GM23338 (cell line): Measurements from ENCODE around the gene MAP1S. TPM values are rescaled to one million over a fixed set of nuclear protein-coding genes. Genes with fewer than 3 reads are reported as not detected.

Source experiments
- ATAC-seq: fragments of 200-7000 bp; cut with Tn5 transposase; 3 replicates; pipeline ENCODE4 v1.9.1; 2020
- DNase-seq: peaks from one replicate; pipeline ENCODE4 v3.0.0-alpha.2; 2015; ENCODE audit warnings: low spot score
- H2AFZ ChIP-seq: fragments of 200-600 bp; sonication (generic); 2 replicates; pipeline ENCODE4 v1.8.0; 2016; ENCODE audit warnings: antibody characterized with exemption, mild to moderate bottlenecking, moderate library complexity
- H3F3A ChIP-seq: fragments of 200-600 bp; sonication (generic); replicated peaks from 2 replicates; pipeline ENCODE4 v1.8.0; 2017; ENCODE audit warnings: antibody characterized with exemption, mixed run types, low read depth
- H3K27ac ChIP-seq: fragments of 200-600 bp; sonication (generic); 2 replicates; pipeline ENCODE4 v1.6.1; 2016; ENCODE audit warnings: low read depth
- H3K27me3 ChIP-seq: fragments of 200-600 bp; sonication (generic); 2 replicates; pipeline ENCODE4 v1.8.0; 2016; ENCODE audit warnings: mild to moderate bottlenecking, mixed run types, moderate library complexity; ENCODE audit not compliant: insufficient read depth
- H3K36me3 ChIP-seq: fragments of 200-600 bp; sonication (generic); 2 replicates; pipeline ENCODE4 v1.8.0; 2016; ENCODE audit warnings: mild to moderate bottlenecking; ENCODE audit not compliant: insufficient read depth
- H3K4me1 ChIP-seq: fragments of 200-600 bp; sonication (generic); 2 replicates; pipeline ENCODE4 v1.8.0; 2016; ENCODE audit warnings: mild to moderate bottlenecking, moderate library complexity; ENCODE audit not compliant: insufficient read depth
- H3K4me2 ChIP-seq: fragments of 200-600 bp; sonication (generic); 2 replicates; pipeline ENCODE4 v1.7.1; 2017; ENCODE audit warnings: mixed run types
- H3K4me3 ChIP-seq: fragments of 200-600 bp; sonication (generic); 2 replicates; pipeline ENCODE4 v1.6.1; 2016; ENCODE audit warnings: mixed run types
- H3K79me2 ChIP-seq: fragments of 200-600 bp; sonication (generic); replicated peaks from 2 replicates; pipeline ENCODE4 v1.8.0; 2017; ENCODE audit warnings: mild to moderate bottlenecking; ENCODE audit not compliant: insufficient read depth
- H3K9me2 ChIP-seq: fragments of 200-600 bp; sonication (generic); 2 replicates; pipeline ENCODE4 v1.8.0; 2017; ENCODE audit not compliant: insufficient read depth
- H4K20me1 ChIP-seq: fragments of 200-600 bp; sonication (generic); replicated peaks from 2 replicates; pipeline ENCODE4 v1.8.0; 2017; ENCODE audit warnings: mild to moderate bottlenecking; ENCODE audit not compliant: insufficient read depth
- H3K27ac Mint-ChIP-seq: 2 replicates; pipeline ENCODE4 v1.8.0; 2020; ENCODE audit warnings: inconsistent platforms, mild to moderate bottlenecking, moderate library complexity, mixed read lengths
- H3K27me3 Mint-ChIP-seq: 3 replicates; pipeline ENCODE4 v1.8.0; 2022; ENCODE audit warnings: low read depth, mild to moderate bottlenecking, moderate library complexity, mixed read lengths, inconsistent platforms; ENCODE audit not compliant: insufficient read depth, poor library complexity
- H3K36me3 Mint-ChIP-seq: 3 replicates; pipeline ENCODE4 v1.8.0; 2021; ENCODE audit warnings: low read depth, mild to moderate bottlenecking, inconsistent platforms, moderate library complexity, mixed read lengths
- H3K4me1 Mint-ChIP-seq: 3 replicates; pipeline ENCODE4 v1.8.0; 2020; ENCODE audit warnings: mild to moderate bottlenecking, inconsistent platforms, mixed read lengths
- H3K4me3 Mint-ChIP-seq: 3 replicates; pipeline ENCODE4 v1.8.0; 2021; ENCODE audit warnings: moderate library complexity, mild to moderate bottlenecking, inconsistent platforms, mixed read lengths
- H3K9me3 Mint-ChIP-seq: 3 replicates; pipeline ENCODE4 v1.8.0; 2020; ENCODE audit warnings: moderate library complexity, mild to moderate bottlenecking, inconsistent platforms, mixed read lengths
- CREB1 ChIP-seq: fragments of 250-450 bp; sonication (Bioruptor Pico); IDR thresholded peaks from 2 replicates; pipeline ENCODE4 v1.5.0; 2020; ENCODE audit warnings: low read depth, mild to moderate bottlenecking, moderate library complexity
- EZH2phosphoT487 ChIP-seq: fragments of 200-600 bp; sonication (generic); IDR thresholded peaks from one replicate; pipeline ENCODE4 v1.8.1; 2018; ENCODE audit warnings: antibody characterized with exemption; ENCODE audit not compliant: unreplicated experiment
- JUNB ChIP-seq: IDR thresholded peaks from one replicate; pipeline ENCODE4 v1.6.1; 2016; ENCODE audit warnings: antibody characterized with exemption; ENCODE audit not compliant: unreplicated experiment
- REST ChIP-seq: IDR thresholded peaks from one replicate; pipeline ENCODE4 v1.6.1; 2018; ENCODE audit warnings: antibody characterized with exemption; ENCODE audit not compliant: unreplicated experiment
- STAT1 ChIP-seq: IDR thresholded peaks from one replicate; pipeline ENCODE4 v1.6.1; 2016; ENCODE audit warnings: antibody characterized with exemption; ENCODE audit not compliant: unreplicated experiment
- ZNF462 ChIP-seq: fragments of 250-450 bp; sonication (Bioruptor Pico); IDR thresholded peaks from 2 replicates; pipeline ENCODE4 v1.5.0; 2020; ENCODE audit warnings: mild to moderate bottlenecking, moderate library complexity
- polyA plus RNA-seq: library from polyadenylated mRNA; unstranded; fragments of >200 nt; fragmentation: Nextera tagmentation; extraction: Ambion mirVana; gene quantifications from 2 replicates; pipeline ENCODE4 v1.2.1, GENCODE V29; 2016
- total RNA-seq: library from RNA; depleted of rRNA; stranded (reverse); fragments of >200 nt; shearing (Covaris generic); gene quantifications from 2 replicates; pipeline ENCODE4 v1.2.3, GENCODE V29; 2014

The MAP1S gene
- total and polyA plus RNA-seq, 2 experiments from 2014 or later, result 102 to 104 TPM

- H3K27ac Mint-ChIP-seq, result 0 out of 2 replicates have a peak overlapping the region, but pooled peaks have one; percentile 37
- no peaks in the 10 kb centered on the region for H3K4me1 ChIP-seq
- peaks cover 12% of the 10 kb centered on the region for H3K27me3 Mint-ChIP-seq
- H3K4me1 Mint-ChIP-seq, result peaks cover 5% of the 10 kb centered on the region; the same call in 2 of the 3 replicates
- no peaks in the 10 kb centered on the region for H4K20me1 ChIP-seq
- H3F3A ChIP-seq, result 0 out of 2 replicates have a peak, but pooled peaks cover 4% of the 10 kb centered on the region
- H3K9me3 Mint-ChIP-seq, result no peaks in the 10 kb centered on the region; the same call in 2 of the 3 replicates
- no peak overlapping the region for H3K4me2 ChIP-seq
- H3K4me3 Mint-ChIP-seq, result no peak overlapping the region; the same call in 2 of the 3 replicates
- no peak overlapping the region for H2AFZ ChIP-seq
- no peaks in the 10 kb centered on the region for H3K9me2 ChIP-seq
- no peaks in the 10 kb centered on the region for H3K36me3 ChIP-seq
- no peak overlapping the region for H3K27ac ChIP-seq
- H3K4me3 ChIP-seq, result no peak overlapping the region
- ATAC-seq, result peak; percentile 91
- H3K36me3 Mint-ChIP-seq, result no peaks in the 10 kb centered on the region; the same call in 1 of the 3 replicates
- no peaks in the 10 kb centered on the region for H3K79me2 ChIP-seq
- peak; percentile 98 for DNase-seq
- no peaks in the 10 kb centered on the region for H3K27me3 ChIP-seq
- TF ChIP-seq ZNF462 (CRISPR knock-in tag), result no peak
- no peak for TF ChIP-seq STAT1
- no peak for TF ChIP-seq JUNB
- TF ChIP-seq CREB1 (CRISPR knock-in tag), result no peak
- no peak for TF ChIP-seq REST
- no peak for TF ChIP-seq EZH2phosphoT487
These were observed 43.4 kb downstream of the MAP1S start for GRCh38 chr19:17762505-17763229.
